MM.1S (cell line): Measurements from ENCODE around the gene KRTAP19-1.

Experiments used
- EZH2 ChIP-seq: fragments of 300-600 bp; sonication (generic); optimal IDR thresholded peaks from 2 replicates; pipeline ENCODE3; 2017; ENCODE audit warnings: low read depth, mild to moderate bottlenecking, antibody characterized with exemption, low read length, mixed read lengths
- TF ChIP-seq, protein P1 (sequence below): fragments of 300-600 bp; sonication (generic); IDR thresholded peaks from 2 replicates; pipeline ENCODE4 v1.5.1; 2016; ENCODE audit warnings: antibody characterized with exemption, low read length, mixed read lengths

DNA sequence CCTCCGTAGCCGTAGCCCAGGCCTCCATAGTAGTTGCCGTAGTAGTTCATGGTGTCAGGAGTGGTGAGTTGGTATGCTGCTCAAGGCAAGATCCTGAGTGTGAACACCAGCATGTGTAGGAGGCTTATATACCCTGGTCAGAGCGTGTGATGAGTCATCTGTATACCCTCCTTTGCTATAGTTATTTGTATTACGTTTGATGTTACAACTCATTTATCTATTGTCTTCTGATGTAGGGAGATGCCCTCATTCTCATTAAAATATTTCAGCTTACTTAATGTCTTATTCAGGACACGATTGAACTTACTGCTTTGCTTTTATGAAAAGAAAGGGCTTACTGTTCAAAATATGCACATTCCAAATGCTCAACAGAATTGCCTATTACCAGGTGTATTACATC lies 21.9 kb upstream of the KRTAP19-1 start, which contains the start of gene KRTAP19-5:
- TF ChIP-seq, protein P1, sequence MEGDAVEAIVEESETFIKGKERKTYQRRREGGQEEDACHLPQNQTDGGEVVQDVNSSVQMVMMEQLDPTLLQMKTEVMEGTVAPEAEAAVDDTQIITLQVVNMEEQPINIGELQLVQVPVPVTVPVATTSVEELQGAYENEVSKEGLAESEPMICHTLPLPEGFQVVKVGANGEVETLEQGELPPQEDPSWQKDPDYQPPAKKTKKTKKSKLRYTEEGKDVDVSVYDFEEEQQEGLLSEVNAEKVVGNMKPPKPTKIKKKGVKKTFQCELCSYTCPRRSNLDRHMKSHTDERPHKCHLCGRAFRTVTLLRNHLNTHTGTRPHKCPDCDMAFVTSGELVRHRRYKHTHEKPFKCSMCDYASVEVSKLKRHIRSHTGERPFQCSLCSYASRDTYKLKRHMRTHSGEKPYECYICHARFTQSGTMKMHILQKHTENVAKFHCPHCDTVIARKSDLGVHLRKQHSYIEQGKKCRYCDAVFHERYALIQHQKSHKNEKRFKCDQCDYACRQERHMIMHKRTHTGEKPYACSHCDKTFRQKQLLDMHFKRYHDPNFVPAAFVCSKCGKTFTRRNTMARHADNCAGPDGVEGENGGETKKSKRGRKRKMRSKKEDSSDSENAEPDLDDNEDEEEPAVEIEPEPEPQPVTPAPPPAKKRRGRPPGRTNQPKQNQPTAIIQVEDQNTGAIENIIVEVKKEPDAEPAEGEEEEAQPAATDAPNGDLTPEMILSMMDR: no peak
- no peak for TF ChIP-seq EZH2
